ENCODE measurements around the gene LETMD1. TPM values are rescaled to one million over a fixed set of nuclear protein-coding genes. Genes with fewer than 3 reads are reported as not detected.
A peak's percentile ranks its signal among the peaks of the same experiment; 100 is the strongest.
"Not testable (repeated sequence)": the region's sequence is repeated elsewhere in the genome, so short reads cannot be mapped to it uniquely, and the experiment has no call there.

LETMD1 gene
- polyA plus RNA-seq, 2 of the 4 experiments (the other 2 are of a cell fraction) = 29.6 to 72.9 TPM

- FAIRE-seq = not testable (repeated sequence)
These were observed 33.7 kb upstream of the LETMD1 start for GRCh38 chr12:51014467-51014866.

GRCh38 chr12:51017452-51017851 is 30.7 kb upstream of the LETMD1 start:
- DNase-seq (ENCODE audit: low read depth in 1 of 2, low spot score in 1 of 2) = no peak
- no peak for ATAC-seq
- ChIA-PET POLR2A (no interaction called here), CTCF (interaction anchor here (0.6 to 2.9 kb wide), 4 partner anchors 8 to 227 kb away, joined by 3 to 15 read pairs (median 4); no protein-coding TSS in a partner anchor)
- no peak for TF ChIP-seq HOXB13 (CRISPR knock-in tag; IDR thresholded peaks at IDR 0.05; ENCODE audit: low read depth)
- TF ChIP-seq HDAC2 (IDR thresholded peaks at IDR 0.05) = no peak
- TF ChIP-seq E2F6 (IDR thresholded peaks at IDR 0.05; ENCODE audit: borderline replicate concordance, low read depth) = no peak
- TF ChIP-seq ELK1 (IDR thresholded peaks at IDR 0.05; ENCODE audit: low read depth, low read length) = no peak
- no peak for TF ChIP-seq FOSB (CRISPR knock-in tag; IDR thresholded peaks at IDR 0.05)
- no peak for TF ChIP-seq RCOR1 (IDR thresholded peaks at IDR 0.05; ENCODE audit: low read depth, low read length)
- Histone ChIP-seq H3K9me3 (no peaks in the 10 kb centered on the region), H3K4me2 (no peak overlapping the region), H3K4me3 (no peak overlapping the region), H3K4me1 (peaks cover 8% of the 10 kb centered on the region; the same call in 2 of the 3 replicates), H3K27ac (no peak overlapping the region)
- no peak for FAIRE-seq

More at GRCh38 chr12:51014467-51014866, 33.7 kb upstream of the LETMD1 start:
- H3K27ac ChIP-seq; POLR2A ChIA-PET; ATAC-seq; CTCF ChIA-PET; DNase-seq (ENCODE audit: low read depth in 1 of 2, low spot score in 1 of 2); H3K4me1 ChIP-seq; H3K4me2 ChIP-seq; H3K4me3 ChIP-seq; H3K9me3 ChIP-seq: not testable (repeated sequence)
- WGBS (ENCODE audit: missing lambda C conversion rate) = 93% methylated on average over 9 of the region's 9 CpGs

- Histone ChIP-seq H3K4me2 (no peak overlapping the region), H3K9me3 (no peaks in the 10 kb centered on the region), H3K4me3 (no peak overlapping the region), H3K4me1 (peaks cover 14% of the 10 kb centered on the region), H3K27ac (no peak overlapping the region)
- CTCF ChIA-PET = interaction anchor here (0.8 to 2.9 kb wide), 7 partner anchors 9 to 944 kb away, joined by 3 to 15 read pairs (median 4); no protein-coding TSS in a partner anchor
- POLR2A ChIA-PET = no interaction called here
- no peak for TF ChIP-seq HDAC2 (IDR thresholded peaks at IDR 0.05)
- TF ChIP-seq E2F6 (IDR thresholded peaks at IDR 0.05; ENCODE audit: borderline replicate concordance, low read depth) = no peak
- TF ChIP-seq, protein P1, sequence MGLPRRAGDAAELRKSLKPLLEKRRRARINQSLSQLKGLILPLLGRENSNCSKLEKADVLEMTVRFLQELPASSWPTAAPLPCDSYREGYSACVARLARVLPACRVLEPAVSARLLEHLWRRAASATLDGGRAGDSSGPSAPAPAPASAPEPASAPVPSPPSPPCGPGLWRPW (IDR thresholded peaks at IDR 0.05) = no peak
- TF ChIP-seq GATA3 (IDR thresholded peaks at IDR 0.05; ENCODE audit: borderline replicate concordance) = no peak
- no peak for TF ChIP-seq BHLHE40 (IDR thresholded peaks at IDR 0.05; ENCODE audit: low read depth, low read length)
- no peak for ATAC-seq
- FAIRE-seq = no peak
- DNase-seq (ENCODE audit: low read depth in 1 of 2, low spot score in 1 of 2) = no peak
- WGBS (ENCODE audit: missing lambda C conversion rate) = 92% methylated on average over 2 of the region's 2 CpGs
These were observed 29.2 kb upstream of the LETMD1 start for GRCh38 chr12:51018956-51019355.

- DNase-seq (ENCODE audit: low read depth in 1 of 2, low spot score in 1 of 2) = no peak
- H3K9me3 ChIP-seq = no peaks in the 10 kb centered on the region
- no peak for FAIRE-seq
- H3K4me1 ChIP-seq = peaks cover 23% of the 10 kb centered on the region
- TF ChIP-seq SREBF2 (IDR thresholded peaks at IDR 0.05) (no peak), CEBPB (IDR thresholded peaks at IDR 0.05) (peak in 1 of 2 experiments; percentile 20; a peak in 1 of 4 replicates)
- no peak for ATAC-seq
- H3K4me3 ChIP-seq = no peak overlapping the region
- WGBS (ENCODE audit: missing lambda C conversion rate) = 86% methylated on average over 2 of the region's 2 CpGs
- CTCF ChIA-PET = interaction anchor here (0.8 to 2.9 kb wide), 6 partner anchors 8 to 945 kb away, joined by 3 to 15 read pairs (median 4); no protein-coding TSS in a partner anchor
- no peak overlapping the region for H3K4me2 ChIP-seq
- no peak overlapping the region for H3K27ac ChIP-seq
- POLR2A ChIA-PET = no interaction called here
These were observed 28.2 kb upstream of the LETMD1 start for GRCh38 chr12:51019927-51020326.

- ChIA-PET POLR2A (no interaction called here), CTCF (interaction anchor here (1.0 to 2.4 kb wide), 3 partner anchors 13 to 33 kb away, joined by 4 to 8 read pairs (median 4); no protein-coding TSS in a partner anchor)
- Histone ChIP-seq H3K4me1 (peaks cover 26% of the 10 kb centered on the region), H3K4me2 (no peak overlapping the region), H3K9me3 (no peaks in the 10 kb centered on the region), H3K4me3 (no peak overlapping the region), H3K27ac (no peak overlapping the region)
- no peak for ATAC-seq
- FAIRE-seq = no peak
- WGBS (ENCODE audit: missing lambda C conversion rate) = 84% methylated on average over 7 of the region's 7 CpGs
- no peak for DNase-seq (ENCODE audit: low read depth in 1 of 2, low spot score in 1 of 2)
- TF ChIP-seq CHD2 (IDR thresholded peaks at IDR 0.05; ENCODE audit: low read length, partially characterized antibody) (no peak), KDM1A (IDR thresholded peaks at IDR 0.05; ENCODE audit: low read depth) (no peak), CBX8 (IDR thresholded peaks at IDR 0.05) (no peak), RCOR1 (IDR thresholded peaks at IDR 0.05; ENCODE audit: low read depth, low read length) (no peak), ESRRA (IDR thresholded peaks at IDR 0.05; ENCODE audit: borderline replicate concordance, low read length) (no peak), MAZ (IDR thresholded peaks at IDR 0.05; ENCODE audit: borderline replicate concordance, low read depth, low read length) (no peak), TFCP2L1 (CRISPR knock-in tag; IDR thresholded peaks at IDR 0.05) (no peak), CBX2 (IDR thresholded peaks at IDR 0.05; ENCODE audit: borderline replicate concordance, low read depth) (no peak)
- TF ChIP-seq, protein P2, sequence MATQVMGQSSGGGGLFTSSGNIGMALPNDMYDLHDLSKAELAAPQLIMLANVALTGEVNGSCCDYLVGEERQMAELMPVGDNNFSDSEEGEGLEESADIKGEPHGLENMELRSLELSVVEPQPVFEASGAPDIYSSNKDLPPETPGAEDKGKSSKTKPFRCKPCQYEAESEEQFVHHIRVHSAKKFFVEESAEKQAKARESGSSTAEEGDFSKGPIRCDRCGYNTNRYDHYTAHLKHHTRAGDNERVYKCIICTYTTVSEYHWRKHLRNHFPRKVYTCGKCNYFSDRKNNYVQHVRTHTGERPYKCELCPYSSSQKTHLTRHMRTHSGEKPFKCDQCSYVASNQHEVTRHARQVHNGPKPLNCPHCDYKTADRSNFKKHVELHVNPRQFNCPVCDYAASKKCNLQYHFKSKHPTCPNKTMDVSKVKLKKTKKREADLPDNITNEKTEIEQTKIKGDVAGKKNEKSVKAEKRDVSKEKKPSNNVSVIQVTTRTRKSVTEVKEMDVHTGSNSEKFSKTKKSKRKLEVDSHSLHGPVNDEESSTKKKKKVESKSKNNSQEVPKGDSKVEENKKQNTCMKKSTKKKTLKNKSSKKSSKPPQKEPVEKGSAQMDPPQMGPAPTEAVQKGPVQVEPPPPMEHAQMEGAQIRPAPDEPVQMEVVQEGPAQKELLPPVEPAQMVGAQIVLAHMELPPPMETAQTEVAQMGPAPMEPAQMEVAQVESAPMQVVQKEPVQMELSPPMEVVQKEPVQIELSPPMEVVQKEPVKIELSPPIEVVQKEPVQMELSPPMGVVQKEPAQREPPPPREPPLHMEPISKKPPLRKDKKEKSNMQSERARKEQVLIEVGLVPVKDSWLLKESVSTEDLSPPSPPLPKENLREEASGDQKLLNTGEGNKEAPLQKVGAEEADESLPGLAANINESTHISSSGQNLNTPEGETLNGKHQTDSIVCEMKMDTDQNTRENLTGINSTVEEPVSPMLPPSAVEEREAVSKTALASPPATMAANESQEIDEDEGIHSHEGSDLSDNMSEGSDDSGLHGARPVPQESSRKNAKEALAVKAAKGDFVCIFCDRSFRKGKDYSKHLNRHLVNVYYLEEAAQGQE (IDR thresholded peaks at IDR 0.05) = no peak
These were observed 27.5 kb upstream of the LETMD1 start for GRCh38 chr12:51020448-51021182.
